PFSK-1 (cell line): ENCODE measurements around the gene EIF3CL. TPM values are rescaled to one million over a fixed set of nuclear protein-coding genes. Genes with fewer than 3 reads are reported as not detected.
"Not testable (repeated sequence)": the region's sequence is repeated elsewhere in the genome, so short reads cannot be mapped to it uniquely, and the experiment has no call there.

Source experiments
- FOXP2 ChIP-seq: optimal IDR thresholded peaks from 2 replicates; pipeline ENCODE3; 2011; ENCODE audit warnings: borderline replicate concordance, control low read depth, inconsistent platforms; ENCODE audit not compliant: insufficient read depth; ENCODE audit errors: extremely low read length, extremely low read depth
- POLR2AphosphoS5 ChIP-seq: IDR thresholded peaks from 2 replicates; pipeline ENCODE4 v1.6.1; 2012; ENCODE audit warnings: low read depth, mild to moderate bottlenecking, control low read depth, low read length, moderate library complexity
- REST ChIP-seq, 2 experiments: IDR thresholded peaks; 2 replicates each; pipeline versions ENCODE4 v1.6.1 to v1.8.0; 2011 to 2012; ENCODE audit warnings: low read depth in 2 of 2, low read length in 2 of 2, control low read depth in 1 of 2, inconsistent platforms in 1 of 2, mild to moderate bottlenecking in 1 of 2, moderate library complexity in 1 of 2; ENCODE audit not compliant: insufficient read depth in 1 of 2
- TAF1 ChIP-seq: IDR thresholded peaks from 2 replicates; pipeline ENCODE4 v1.6.1; 2012; ENCODE audit warnings: low read length, control low read depth, borderline replicate concordance; ENCODE audit not compliant: insufficient read depth
- polyA plus RNA-seq: library from polyadenylated mRNA; unstranded; fragments of >200 nt; gene quantifications from one replicate; pipeline ENCODE4 v1.2.1, GENCODE V29; 2012; ENCODE audit warnings: low read depth, missing spikeins; ENCODE audit not compliant: insufficient read length

EIF3CL gene
- polyA plus RNA-seq = 21.3 TPM

GRCh38 chr16:28403220-28404072 is at the start of gene EIF3CL:
EIF3CL (minus strand) TSS chr16:28403841; CDS start chr16:28403618, 223 bp downstream.
- TF ChIP-seq REST (IDR thresholded peaks at IDR 0.05; ENCODE audit: insufficient read depth in 1 of 2, low read depth in 2 of 2, low read length in 2 of 2); TAF1; FOXP2: not testable (repeated sequence)

GRCh38 chr16:28363408-28363807 is 40.2 kb downstream of the EIF3CL start, which contains the start of gene NPIPB6:
NPIPB6 (minus strand) TSS chr16:28363508; CDS start chr16:28362822, 686 bp downstream.
- not testable (repeated sequence) for TF ChIP-seq REST (IDR thresholded peaks at IDR 0.05; ENCODE audit: insufficient read depth in 1 of 2, low read depth in 2 of 2, low read length in 2 of 2); POLR2AphosphoS5; FOXP2
